SK-N-SH treated with all-trans-retinoic acid at 6 μM for 48 hours (cell line): ENCODE measurements around the gene SLIRP.

Experiments used
- ARNTL ChIP-seq: fragments of 450-650 bp; formaldehyde crosslinking; IDR thresholded peaks from 2 replicates; pipeline ENCODE4 v1.5.0; 2020; ENCODE audit warnings: low read depth, mild to moderate bottlenecking, moderate library complexity, borderline replicate concordance
- ESRRG ChIP-seq: fragments of 250-450 bp; sonication (Bioruptor Pico); IDR thresholded peaks from 2 replicates; pipeline ENCODE4 v1.6.1; 2021; ENCODE audit warnings: mild to moderate bottlenecking
- ISL1 ChIP-seq: fragments of 250-450 bp; sonication (Bioruptor Pico); IDR thresholded peaks from 2 replicates; pipeline ENCODE4 v2.1.2; 2022; ENCODE audit warnings: mild to moderate bottlenecking, moderate library complexity
- PATZ1 ChIP-seq: fragments of 250-450 bp; sonication (Bioruptor Pico); IDR thresholded peaks from 2 replicates; pipeline ENCODE4 v1.8.0; 2020; ENCODE audit warnings: mild to moderate bottlenecking, moderate library complexity, borderline replicate concordance
- POU6F1 ChIP-seq: fragments of 250-450 bp; sonication (Bioruptor Pico); IDR thresholded peaks from 2 replicates; pipeline ENCODE4 v1.8.0; 2021; ENCODE audit warnings: low read depth, mild to moderate bottlenecking, moderate library complexity, borderline replicate concordance
- RARB ChIP-seq: fragments of 250-450 bp; sonication (Bioruptor Pico); IDR thresholded peaks from 2 replicates; pipeline ENCODE4 v1.8.0; 2021; ENCODE audit warnings: mild to moderate bottlenecking, moderate library complexity
- TOX ChIP-seq: fragments of 250-450 bp; sonication (Bioruptor Pico); IDR thresholded peaks from 2 replicates; pipeline ENCODE4 v1.8.0; 2021; ENCODE audit warnings: mild to moderate bottlenecking, moderate library complexity, borderline replicate concordance
- ZC3H10 ChIP-seq: fragments of 250-450 bp; sonication (Bioruptor Pico); IDR thresholded peaks from 2 replicates; pipeline ENCODE4 v1.5.1; 2021; ENCODE audit warnings: mild to moderate bottlenecking, moderate library complexity
- ZFP3 ChIP-seq: fragments of 250-450 bp; sonication (Bioruptor Pico); IDR thresholded peaks from 2 replicates; pipeline ENCODE4 v1.5.0; 2020; ENCODE audit warnings: mild to moderate bottlenecking, moderate library complexity
- ZFP30 ChIP-seq: fragments of 450-650 bp; formaldehyde crosslinking; IDR thresholded peaks from 2 replicates; pipeline ENCODE4 v1.5.0; 2022; ENCODE audit warnings: mild to moderate bottlenecking, moderate library complexity
- ZNF70 ChIP-seq: fragments of 450-650 bp; formaldehyde crosslinking; IDR thresholded peaks from 2 replicates; pipeline ENCODE4 v1.5.0; 2020; ENCODE audit warnings: mild to moderate bottlenecking, moderate library complexity
- TF ChIP-seq, protein P1 (sequence below): fragments of 250-450 bp; sonication (Bioruptor Pico); IDR thresholded peaks from 2 replicates; pipeline ENCODE4 v1.5.1; 2020; ENCODE audit warnings: low read depth, mild to moderate bottlenecking, moderate library complexity

DNA sequence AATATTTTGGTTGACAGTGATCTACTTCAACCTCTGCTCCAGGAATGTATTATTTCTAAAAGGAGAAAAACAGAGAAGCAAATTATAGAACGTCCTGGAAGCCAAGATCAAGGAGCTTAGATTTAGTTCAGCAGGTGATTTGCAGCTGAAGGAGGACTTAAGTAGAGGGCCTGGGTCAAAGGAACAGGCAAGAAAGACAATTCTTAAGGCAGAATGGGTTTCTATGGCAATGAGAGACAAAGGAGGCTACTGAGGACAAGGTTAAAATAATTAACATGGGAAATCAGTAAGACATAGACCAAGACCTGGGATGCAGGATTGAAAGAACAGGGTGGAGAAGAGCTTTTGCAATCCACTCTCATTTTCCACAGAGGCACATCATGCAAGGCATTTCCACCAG, 55.4 kb downstream of the SLIRP start:
- TF ChIP-seq ZFP3 (no peak), PATZ1 (CRISPR knock-in tag) (no peak), RARB (CRISPR knock-in tag) (no peak), TOX (CRISPR knock-in tag) (no peak), ARNTL (CRISPR knock-in tag) (no peak), ZFP30 (CRISPR knock-in tag) (no peak), ZNF70 (CRISPR knock-in tag) (no peak), POU6F1 (no peak), ESRRG (CRISPR knock-in tag) (no peak), ZC3H10 (CRISPR knock-in tag) (no peak), ISL1 (CRISPR knock-in tag) (no peak)
- TF ChIP-seq, protein P1, sequence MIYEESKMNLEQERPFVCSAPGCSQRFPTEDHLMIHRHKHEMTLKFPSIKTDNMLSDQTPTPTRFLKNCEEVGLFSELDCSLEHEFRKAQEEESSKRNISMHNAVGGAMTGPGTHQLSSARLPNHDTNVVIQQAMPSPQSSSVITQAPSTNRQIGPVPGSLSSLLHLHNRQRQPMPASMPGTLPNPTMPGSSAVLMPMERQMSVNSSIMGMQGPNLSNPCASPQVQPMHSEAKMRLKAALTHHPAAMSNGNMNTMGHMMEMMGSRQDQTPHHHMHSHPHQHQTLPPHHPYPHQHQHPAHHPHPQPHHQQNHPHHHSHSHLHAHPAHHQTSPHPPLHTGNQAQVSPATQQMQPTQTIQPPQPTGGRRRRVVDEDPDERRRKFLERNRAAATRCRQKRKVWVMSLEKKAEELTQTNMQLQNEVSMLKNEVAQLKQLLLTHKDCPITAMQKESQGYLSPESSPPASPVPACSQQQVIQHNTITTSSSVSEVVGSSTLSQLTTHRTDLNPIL = no peak
